Measurements from ENCODE around the gene KRT15. TPM values are rescaled to one million over a fixed set of nuclear protein-coding genes. Genes with fewer than 3 reads are reported as not detected.

KRT15 gene
- polyA plus RNA-seq (2013, experiment 1 of 4) = not detected
- 0.11 TPM for polyA plus RNA-seq (2013, experiment 2 of 4)
- 0.21 TPM for polyA plus RNA-seq (2013, experiment 3 of 4)
- polyA plus RNA-seq (2013, experiment 4 of 4) = not detected

GRCh38 chr17:41518789-41519449 lies at the start of gene KRT15:
Gene KRT15 (minus strand): TSS chr17:41518890. CDS start chr17:41518827, 63 bp downstream.
- Histone ChIP-seq H3K27me3 (ENCODE audit: control insufficient read depth, insufficient read depth, low read length, poor library complexity, severe bottlenecking) (no peaks in the 10 kb centered on the region), H3K27ac (ENCODE audit: insufficient read depth, low read depth, low read length, poor library complexity, severe bottlenecking) (no peak within 1 kb of the TSS), H3K4me3 (ENCODE audit: insufficient read depth, low read depth, low read length) (no peak within 1 kb of the TSS), H3K4me1 (ENCODE audit: control insufficient read depth, insufficient read depth, low read length) (peaks cover 12% of the 10 kb centered on the region), H3K9me3 (ENCODE audit: control insufficient read depth, low read length) (no peaks in the 10 kb centered on the region), H3K36me3 (ENCODE audit: control insufficient read depth, insufficient read depth, low read length) (peaks cover 12% of the 10 kb centered on the region)
- WGBS, 2 experiments = 79 to 84% methylated on average over 8 of the region's 8 CpGs

DNA sequence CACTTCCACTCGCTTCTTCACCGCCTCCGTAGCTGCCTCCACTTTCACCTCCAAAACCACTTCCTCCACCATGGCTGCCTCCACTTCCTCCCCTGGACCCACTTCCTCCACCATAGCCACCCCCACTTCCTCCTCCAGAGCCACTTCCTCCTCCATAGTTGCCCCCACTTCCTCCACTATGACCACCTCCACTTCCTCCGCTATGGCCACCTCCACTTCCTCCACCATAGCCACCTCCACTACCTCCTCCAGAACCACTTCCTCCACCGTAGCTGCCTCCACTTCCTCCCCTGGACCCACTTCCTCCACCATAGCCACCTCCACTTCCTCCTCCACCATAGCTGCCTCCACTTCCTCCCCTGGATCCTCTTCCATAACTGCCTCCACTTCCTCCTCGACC lies 48.6 kb upstream of the KRT15 start:
- H3K36me3 ChIP-seq (ENCODE audit: control insufficient read depth, insufficient read depth, low read length) = no peaks in the 10 kb centered on the region
- peaks cover 11% of the 10 kb centered on the region for H3K4me1 ChIP-seq (ENCODE audit: control insufficient read depth, insufficient read depth, low read length)
- H3K27me3 ChIP-seq (ENCODE audit: control insufficient read depth, insufficient read depth, low read length, poor library complexity, severe bottlenecking) = no peaks in the 10 kb centered on the region
- no peaks in the 10 kb centered on the region for H3K9me3 ChIP-seq (ENCODE audit: control insufficient read depth, low read length)
- 93 to 96% methylated on average over 6 of the region's 6 CpGs for WGBS, 2 experiments
- H3K27ac ChIP-seq (ENCODE audit: insufficient read depth, low read depth, low read length, poor library complexity, severe bottlenecking) = no peak overlapping the region
- no peak overlapping the region for H3K4me3 ChIP-seq (ENCODE audit: insufficient read depth, low read depth, low read length)

DNA sequence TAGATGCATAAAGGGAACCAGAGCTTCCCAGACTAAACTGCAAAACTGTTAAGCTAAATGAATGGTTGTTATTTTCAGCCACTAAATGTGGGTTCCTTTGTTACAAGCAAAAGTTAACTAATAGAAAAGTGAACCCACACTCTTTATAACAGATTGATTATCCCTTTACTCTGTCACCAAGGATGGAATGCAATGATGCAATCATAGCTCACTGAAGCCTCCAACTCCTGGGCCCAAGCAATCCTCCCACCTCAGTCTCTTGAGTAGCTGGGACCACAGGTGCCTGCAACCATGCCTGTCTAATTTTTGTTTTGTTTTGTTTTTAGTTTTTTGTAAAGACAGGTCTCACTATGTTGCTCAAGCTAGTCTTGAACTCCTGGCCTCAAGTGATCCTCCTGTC lies 46.6 kb upstream of the KRT15 start:
- Histone ChIP-seq H3K36me3 (ENCODE audit: control insufficient read depth, insufficient read depth, low read length) (no peaks in the 10 kb centered on the region), H3K4me1 (ENCODE audit: control insufficient read depth, insufficient read depth, low read length) (peaks cover 11% of the 10 kb centered on the region), H3K9me3 (ENCODE audit: control insufficient read depth, low read length) (no peaks in the 10 kb centered on the region), H3K27me3 (ENCODE audit: control insufficient read depth, insufficient read depth, low read length, poor library complexity, severe bottlenecking) (no peaks in the 10 kb centered on the region), H3K27ac (ENCODE audit: insufficient read depth, low read depth, low read length, poor library complexity, severe bottlenecking) (no peak overlapping the region), H3K4me3 (ENCODE audit: insufficient read depth, low read depth, low read length) (no peak overlapping the region)

DNA sequence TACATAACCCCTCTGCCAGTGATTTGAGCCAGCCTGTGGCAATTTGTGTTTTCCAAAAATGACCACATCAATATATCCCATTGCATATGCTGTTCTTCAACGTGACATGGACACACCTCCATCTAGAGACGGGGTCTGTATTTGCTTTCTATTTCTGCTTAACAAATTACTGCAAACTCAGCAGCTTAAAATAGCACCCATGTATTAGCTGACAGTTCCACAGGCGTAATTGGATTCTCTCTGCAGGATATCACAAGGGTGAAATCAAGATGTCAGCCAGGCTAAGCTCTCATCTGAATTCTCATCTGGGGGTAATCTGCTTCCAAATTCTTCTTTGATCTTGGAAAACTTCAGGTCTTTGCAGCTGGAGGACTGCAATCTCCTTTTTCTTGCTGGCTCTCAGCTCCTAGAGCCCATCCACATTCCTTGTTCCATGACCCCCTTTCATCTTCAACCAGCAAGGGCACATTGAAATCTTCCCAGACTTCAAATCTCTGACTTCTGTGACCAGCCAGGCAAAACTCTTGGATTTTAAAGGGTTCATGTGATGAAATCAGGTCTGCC lies 45.0 kb upstream of the KRT15 start:
- no peaks in the 10 kb centered on the region for H3K36me3 ChIP-seq (ENCODE audit: control insufficient read depth, insufficient read depth, low read length)
- no peaks in the 10 kb centered on the region for H3K27me3 ChIP-seq (ENCODE audit: control insufficient read depth, insufficient read depth, low read length, poor library complexity, severe bottlenecking)
- peaks cover 11% of the 10 kb centered on the region for H3K4me1 ChIP-seq (ENCODE audit: control insufficient read depth, insufficient read depth, low read length)
- no peaks in the 10 kb centered on the region for H3K9me3 ChIP-seq (ENCODE audit: control insufficient read depth, low read length)
- no peak overlapping the region for H3K4me3 ChIP-seq (ENCODE audit: insufficient read depth, low read depth, low read length)
- peak overlapping the region; percentile 23 for H3K27ac ChIP-seq (ENCODE audit: insufficient read depth, low read depth, low read length, poor library complexity, severe bottlenecking)
- 66 to 71% methylated on average over 3 of the region's 3 CpGs for WGBS, 2 experiments

DNA sequence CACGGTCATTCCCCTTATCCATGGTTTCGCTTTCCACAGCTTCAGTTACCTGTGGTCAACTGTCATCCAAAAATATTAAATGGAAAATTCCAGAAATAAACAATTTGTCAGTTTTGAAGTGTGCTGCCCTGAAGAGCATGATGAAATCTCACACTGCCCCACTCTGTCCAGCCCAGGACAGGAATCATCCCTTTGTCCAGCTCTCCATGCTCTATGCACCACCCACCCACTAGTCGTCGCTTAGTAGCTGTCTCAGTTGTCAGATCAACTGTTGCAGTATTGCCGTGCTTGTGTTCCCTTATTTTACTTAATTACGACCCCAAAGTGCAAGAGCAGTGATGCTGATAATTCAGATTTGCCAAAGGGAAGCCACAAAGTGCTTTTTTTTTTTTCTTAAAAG lies 42.9 kb upstream of the KRT15 start:
- Histone ChIP-seq H3K36me3 (ENCODE audit: control insufficient read depth, insufficient read depth, low read length) (no peaks in the 10 kb centered on the region), H3K27ac (ENCODE audit: insufficient read depth, low read depth, low read length, poor library complexity, severe bottlenecking) (no peak overlapping the region), H3K9me3 (ENCODE audit: control insufficient read depth, low read length) (no peaks in the 10 kb centered on the region), H3K4me3 (ENCODE audit: insufficient read depth, low read depth, low read length) (no peak overlapping the region), H3K4me1 (ENCODE audit: control insufficient read depth, insufficient read depth, low read length) (peaks cover 11% of the 10 kb centered on the region), H3K27me3 (ENCODE audit: control insufficient read depth, insufficient read depth, low read length, poor library complexity, severe bottlenecking) (no peaks in the 10 kb centered on the region)
- 91 to 92% methylated on average over 6 of the region's 6 CpGs for WGBS, 2 experiments

GRCh38 chr17:41559548-41559947 lies 40.9 kb upstream of the KRT15 start:
- Histone ChIP-seq H3K9me3 (ENCODE audit: control insufficient read depth, low read length) (no peaks in the 10 kb centered on the region), H3K4me1 (ENCODE audit: control insufficient read depth, insufficient read depth, low read length) (peaks cover 11% of the 10 kb centered on the region), H3K27ac (ENCODE audit: insufficient read depth, low read depth, low read length, poor library complexity, severe bottlenecking) (no peak overlapping the region), H3K36me3 (ENCODE audit: control insufficient read depth, insufficient read depth, low read length) (no peaks in the 10 kb centered on the region), H3K27me3 (ENCODE audit: control insufficient read depth, insufficient read depth, low read length, poor library complexity, severe bottlenecking) (no peaks in the 10 kb centered on the region), H3K4me3 (ENCODE audit: insufficient read depth, low read depth, low read length) (no peak overlapping the region)
- WGBS, 2 experiments = 86 to 90% methylated on average over 2 of the region's 2 CpGs

DNA sequence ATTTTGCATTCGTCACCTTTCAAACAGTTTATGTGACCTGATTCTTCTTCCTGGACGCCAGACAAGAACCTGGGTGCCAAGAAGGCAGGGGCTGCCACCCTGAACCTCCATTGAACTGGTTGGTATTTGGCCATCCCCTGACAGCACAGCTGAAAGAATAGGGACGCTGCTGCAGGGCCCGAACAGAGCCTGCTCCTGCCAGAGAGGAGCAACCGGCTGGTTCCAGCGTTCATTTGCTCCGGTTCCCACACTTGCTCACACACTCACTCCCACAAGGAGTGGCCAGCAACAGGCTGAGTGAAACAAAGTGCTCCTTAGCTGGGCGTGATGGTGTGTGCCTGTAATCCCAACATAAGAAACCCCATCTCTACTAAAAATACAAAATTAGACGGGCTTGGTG lies 38.2 kb upstream of the KRT15 start:
- H3K27me3 ChIP-seq (ENCODE audit: control insufficient read depth, insufficient read depth, low read length, poor library complexity, severe bottlenecking) = no peaks in the 10 kb centered on the region
- H3K9me3 ChIP-seq (ENCODE audit: control insufficient read depth, low read length) = no peaks in the 10 kb centered on the region
- no peak overlapping the region for H3K27ac ChIP-seq (ENCODE audit: insufficient read depth, low read depth, low read length, poor library complexity, severe bottlenecking)
- peaks cover under 1% of the 10 kb centered on the region for H3K4me1 ChIP-seq (ENCODE audit: control insufficient read depth, insufficient read depth, low read length)
- WGBS, 2 experiments = 91% methylated on average over 9 of the region's 9 CpGs
- no peaks in the 10 kb centered on the region for H3K36me3 ChIP-seq (ENCODE audit: control insufficient read depth, insufficient read depth, low read length)
- no peak overlapping the region for H3K4me3 ChIP-seq (ENCODE audit: insufficient read depth, low read depth, low read length)

DNA sequence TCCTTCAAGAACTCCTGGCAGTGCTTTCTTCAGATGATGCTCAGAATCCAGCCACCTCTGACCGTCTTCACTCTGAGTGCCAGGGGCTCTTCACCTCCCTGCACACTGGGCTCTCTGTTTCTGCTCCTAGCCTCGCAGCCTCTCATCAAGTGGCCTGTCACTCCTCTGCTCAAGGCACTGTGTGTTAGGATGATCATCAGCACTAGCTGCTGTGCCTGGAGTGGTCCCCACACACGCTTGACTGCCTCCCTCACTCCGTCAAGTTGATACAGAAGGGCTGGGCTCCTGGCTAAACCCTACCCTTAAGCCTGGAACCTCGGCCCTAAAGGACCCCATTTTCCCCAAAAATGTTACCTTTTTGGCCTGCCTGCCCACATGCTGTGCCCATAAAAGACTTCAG lies 37.6 kb upstream of the KRT15 start:
- no peaks in the 10 kb centered on the region for H3K27me3 ChIP-seq (ENCODE audit: control insufficient read depth, insufficient read depth, low read length, poor library complexity, severe bottlenecking)
- peaks cover 5% of the 10 kb centered on the region for H3K4me1 ChIP-seq (ENCODE audit: control insufficient read depth, insufficient read depth, low read length)
- no peaks in the 10 kb centered on the region for H3K9me3 ChIP-seq (ENCODE audit: control insufficient read depth, low read length)
- H3K4me3 ChIP-seq (ENCODE audit: insufficient read depth, low read depth, low read length) = no peak overlapping the region
- WGBS, 2 experiments = 79 to 80% methylated on average over 5 of the region's 5 CpGs
- H3K27ac ChIP-seq (ENCODE audit: insufficient read depth, low read depth, low read length, poor library complexity, severe bottlenecking) = no peak overlapping the region
- no peaks in the 10 kb centered on the region for H3K36me3 ChIP-seq (ENCODE audit: control insufficient read depth, insufficient read depth, low read length)

DNA sequence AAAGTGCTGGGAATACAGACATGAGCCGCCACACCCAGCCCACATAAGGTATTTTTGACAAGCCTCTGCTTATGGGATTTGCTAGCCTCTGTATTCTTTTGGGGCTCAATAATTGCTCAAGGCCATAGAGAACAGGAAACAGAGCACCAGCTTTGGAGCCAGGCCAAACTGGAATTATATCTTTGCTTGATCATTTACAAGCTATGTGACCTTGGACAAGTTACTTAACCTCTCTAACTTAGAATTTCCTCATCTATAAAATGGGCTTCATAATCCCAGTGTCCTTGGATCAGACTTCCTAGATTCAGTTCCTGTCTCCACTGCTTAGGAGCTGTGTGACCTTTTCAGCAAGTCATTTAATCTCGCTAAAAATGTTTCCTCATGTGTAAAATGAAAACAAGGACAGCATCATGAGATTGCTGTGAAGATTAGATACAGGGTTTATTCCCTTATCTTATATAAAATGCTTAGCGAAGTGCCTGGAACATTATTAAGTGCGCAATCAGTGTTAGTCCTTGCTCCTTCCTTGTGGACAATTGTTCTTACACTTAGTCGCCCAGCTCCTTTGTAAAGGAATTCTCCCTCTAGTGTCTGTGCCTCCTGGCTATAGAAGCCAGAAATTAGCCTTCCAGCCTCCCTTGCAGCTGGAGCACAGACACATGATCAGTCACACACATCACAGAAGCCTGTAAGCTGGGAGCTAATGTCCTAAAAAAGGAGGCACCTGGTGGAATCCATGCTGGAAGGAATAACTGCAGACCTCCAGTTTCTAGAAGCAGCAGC lies 36.6 kb upstream of the KRT15 start:
- no peaks in the 10 kb centered on the region for H3K9me3 ChIP-seq (ENCODE audit: control insufficient read depth, low read length)
- H3K27ac ChIP-seq (ENCODE audit: insufficient read depth, low read depth, low read length, poor library complexity, severe bottlenecking) = no peak overlapping the region
- peaks cover 5% of the 10 kb centered on the region for H3K4me1 ChIP-seq (ENCODE audit: control insufficient read depth, insufficient read depth, low read length)
- WGBS, 2 experiments = 91 to 93% methylated on average over 5 of the region's 5 CpGs
- H3K36me3 ChIP-seq (ENCODE audit: control insufficient read depth, insufficient read depth, low read length) = no peaks in the 10 kb centered on the region
- H3K27me3 ChIP-seq (ENCODE audit: control insufficient read depth, insufficient read depth, low read length, poor library complexity, severe bottlenecking) = no peaks in the 10 kb centered on the region
- H3K4me3 ChIP-seq (ENCODE audit: insufficient read depth, low read depth, low read length) = no peak overlapping the region

DNA sequence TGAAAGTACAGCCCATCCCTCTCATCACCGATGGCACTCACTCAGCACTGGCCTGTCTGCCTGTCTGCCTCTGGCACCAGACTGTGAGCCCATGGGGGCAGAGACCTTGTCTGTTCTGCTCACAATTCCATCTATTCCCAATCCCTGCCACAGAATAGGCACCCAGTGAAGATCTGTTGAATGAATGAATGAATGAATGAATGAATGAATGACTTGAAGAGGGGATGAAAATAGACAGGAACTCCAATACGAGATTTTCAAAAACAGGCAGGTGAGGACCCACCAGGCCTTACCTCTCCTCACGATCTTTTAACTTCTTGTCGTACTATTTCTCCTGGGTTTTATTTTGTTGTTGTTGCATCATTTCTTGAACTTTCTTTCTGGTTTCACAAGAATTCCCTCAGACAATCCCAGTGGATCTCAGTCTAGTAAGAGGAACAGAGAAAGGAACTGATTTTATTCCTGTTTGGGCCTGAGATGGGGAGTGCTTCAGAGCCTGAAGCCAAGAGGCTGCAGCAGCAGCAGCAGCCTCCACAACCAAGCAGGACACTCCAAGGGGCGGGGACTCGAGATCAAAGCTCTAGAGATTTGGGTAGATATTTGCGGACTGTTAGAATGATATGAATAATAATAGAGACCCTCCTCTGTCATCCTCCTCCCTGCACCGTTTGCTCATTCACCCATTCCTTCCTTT lies 35.4 kb upstream of the KRT15 start:
- H3K9me3 ChIP-seq (ENCODE audit: control insufficient read depth, low read length) = no peaks in the 10 kb centered on the region
- no peak overlapping the region for H3K27ac ChIP-seq (ENCODE audit: insufficient read depth, low read depth, low read length, poor library complexity, severe bottlenecking)
- no peaks in the 10 kb centered on the region for H3K27me3 ChIP-seq (ENCODE audit: control insufficient read depth, insufficient read depth, low read length, poor library complexity, severe bottlenecking)
- WGBS, 2 experiments = 70% methylated on average over 5 to 8 of the region's 8 CpGs
- H3K36me3 ChIP-seq (ENCODE audit: control insufficient read depth, insufficient read depth, low read length) = no peaks in the 10 kb centered on the region
- peaks cover 5% of the 10 kb centered on the region for H3K4me1 ChIP-seq (ENCODE audit: control insufficient read depth, insufficient read depth, low read length)
- no peak overlapping the region for H3K4me3 ChIP-seq (ENCODE audit: insufficient read depth, low read depth, low read length)

Measured in ectodermal cell (in vitro differentiated cells).